ENCODE data around the gene BANF2. TPM values are rescaled to one million over a fixed set of nuclear protein-coding genes. Genes with fewer than 3 reads are reported as not detected.
"Not testable (repeated sequence)": the region's sequence is repeated elsewhere in the genome, so short reads cannot be mapped to it uniquely, and the experiment has no call there.

The BANF2 gene
- not detected in 2 replicates for total RNA-seq (2014; rRNA removed)
- not detected for polyA plus RNA-seq (2012)

- no peak for DNase-seq (ENCODE audit: low read depth)
Measured at GRCh38 chr20:17699931-17700351, at the start of gene BANF2. Gene BANF2, plus strand, starts transcription at chr20:17699966. Its CDS starts 25,060 bp downstream, at chr20:17725026.

- no peak for DNase-seq (ENCODE audit: low read depth)
Measured at GRCh38 chr20:17650301-17651128, 49.3 kb upstream of the BANF2 start.

GRCh38 chr20:17651129-17651759 is 48.5 kb upstream of the BANF2 start:
- no peak for DNase-seq (ENCODE audit: low read depth)

- DNase-seq (ENCODE audit: low read depth), result no peak
Measured at GRCh38 chr20:17651760-17652388, 47.9 kb upstream of the BANF2 start.

- DNase-seq (ENCODE audit: low read depth), result no peak
Measured at GRCh38 chr20:17652411-17652810, 47.4 kb upstream of the BANF2 start.

GRCh38 chr20:17653835-17654648 is 45.7 kb upstream of the BANF2 start:
- no peak for DNase-seq (ENCODE audit: low read depth)

- peak; percentile 54 for DNase-seq (ENCODE audit: low read depth)
Measured at GRCh38 chr20:17654649-17655285, 45.0 kb upstream of the BANF2 start.

GRCh38 chr20:17655286-17655651 is 44.5 kb upstream of the BANF2 start:
- DNase-seq (ENCODE audit: low read depth), result no peak

GRCh38 chr20:17655865-17656479 is 43.8 kb upstream of the BANF2 start:
- DNase-seq (ENCODE audit: low read depth), result peak; percentile 45

GRCh38 chr20:17657079-17657825 is 42.5 kb upstream of the BANF2 start:
- no peak for DNase-seq (ENCODE audit: low read depth)

GRCh38 chr20:17657898-17658647 is 41.7 kb upstream of the BANF2 start:
- DNase-seq (ENCODE audit: low read depth), result no peak

GRCh38 chr20:17658648-17658993 is 41.1 kb upstream of the BANF2 start:
- DNase-seq (ENCODE audit: low read depth), result no peak

GRCh38 chr20:17659344-17659743 is 40.4 kb upstream of the BANF2 start:
- not testable (repeated sequence) for DNase-seq (ENCODE audit: low read depth)

GRCh38 chr20:17659801-17660200 is 40.0 kb upstream of the BANF2 start:
- DNase-seq (ENCODE audit: low read depth), result no peak

- no peak for DNase-seq (ENCODE audit: low read depth)
Measured at GRCh38 chr20:17660667-17661066, 39.1 kb upstream of the BANF2 start.

GRCh38 chr20:17661121-17661744 is 38.5 kb upstream of the BANF2 start:
- no peak for DNase-seq (ENCODE audit: low read depth)

- peak; percentile 99 for DNase-seq (ENCODE audit: low read depth)
Measured at GRCh38 chr20:17662333-17663039, 37.3 kb upstream of the BANF2 start.

GRCh38 chr20:17663040-17663399 is 36.7 kb upstream of the BANF2 start:
- no peak for DNase-seq (ENCODE audit: low read depth)
